HG03457 (cell line): ENCODE data around the gene CELF1.
A peak's percentile ranks its signal among the peaks of the same experiment; 100 is the strongest.

Experiments
- ATAC-seq: cut with Tn5 transposase; IDR thresholded peaks from one replicate; pipeline ENCODE4 v1.9.1; 2021; ENCODE audit warnings: moderate number of reproducible peaks; ENCODE audit not compliant: unreplicated experiment

The CELF1 gene

GRCh38 chr11:47552566-47553405 is at the start of gene CELF1:
Gene CELF1, minus strand, starts transcription at chr11:47553132. Its CDS starts 53,609 bp downstream, at chr11:47499523.
- ATAC-seq = peak; percentile 88

GRCh38 chr11:47599902-47600301 is 47.0 kb upstream of the CELF1 start:
- no peak for ATAC-seq

- no peak for ATAC-seq
Measured at GRCh38 chr11:47595967-47596366, 43.0 kb upstream of the CELF1 start.

GRCh38 chr11:47595029-47595428 is 42.1 kb upstream of the CELF1 start:
- no peak for ATAC-seq

- no peak for ATAC-seq
Measured at GRCh38 chr11:47593934-47594855, 41.3 kb upstream of the CELF1 start, which contains the start of gene C1QTNF4. Gene C1QTNF4, minus strand, starts transcription at chr11:47594411. Its CDS starts 3,601 bp downstream, at chr11:47590810.

GRCh38 chr11:47593492-47593933 is 40.6 kb upstream of the CELF1 start:
- no peak for ATAC-seq

GRCh38 chr11:47592970-47593369 is 40.0 kb upstream of the CELF1 start:
- ATAC-seq = no peak

- ATAC-seq = no peak
Measured at GRCh38 chr11:47592251-47592650, 39.3 kb upstream of the CELF1 start.

- ATAC-seq = no peak
Measured at GRCh38 chr11:47591764-47592163, 38.8 kb upstream of the CELF1 start.

GRCh38 chr11:47589977-47590861 is 37.3 kb upstream of the CELF1 start:
- no peak for ATAC-seq

- no peak for ATAC-seq
Measured at GRCh38 chr11:47589584-47589976, 36.6 kb upstream of the CELF1 start.

- ATAC-seq = no peak
Measured at GRCh38 chr11:47589118-47589517, 36.2 kb upstream of the CELF1 start.

- ATAC-seq = no peak
Measured at GRCh38 chr11:47587723-47588326, 34.9 kb upstream of the CELF1 start.

GRCh38 chr11:47587039-47587716 is 34.2 kb upstream of the CELF1 start:
- ATAC-seq = no peak

GRCh38 chr11:47586098-47586855 is 33.3 kb upstream of the CELF1 start, which contains the start of gene FAM180B:
Gene FAM180B, plus strand, starts transcription at chr11:47586678. Its CDS starts 91 bp downstream, at chr11:47586769.
- no peak for ATAC-seq

- no peak for ATAC-seq
Measured at GRCh38 chr11:47583844-47584243, 30.9 kb upstream of the CELF1 start.

GRCh38 chr11:47578524-47579494 is 25.9 kb upstream of the CELF1 start, which contains the start of the genes KBTBD4 and NDUFS3:
Gene KBTBD4, minus strand, starts transcription at chr11:47578970. Its CDS starts 19 bp downstream, at chr11:47578951.
Gene NDUFS3, plus strand, starts transcription at chr11:47579074. Its CDS starts 18 bp downstream, at chr11:47579092.
- ATAC-seq = peak; percentile 84
